Stimulated activated CD8-positive, alpha-beta memory T cell treated with anti-CD3 and anti-CD28 coated beads, Interleukin-7, amount 100 ng/mL, for 48 hours (primary cell): ENCODE measurements around the gene RETREG2.
A peak's percentile ranks its signal among the peaks of the same experiment; 100 is the strongest.

Source experiments
- DNase-seq, 2 donors: peaks; one replicate each; pipeline ENCODE4 v3.0.0-alpha.2; 2020; ENCODE audit warnings: low read depth in 1 of 2; ENCODE audit errors: extremely low read depth in 1 of 2

Gene RETREG2

GRCh38 chr2:219213486-219214071 is 35.5 kb downstream of the RETREG2 start:
- no peak for DNase-seq

- DNase-seq: no peak
Observed at GRCh38 chr2:219214141-219214540, 36.1 kb downstream of the RETREG2 start.

DNA sequence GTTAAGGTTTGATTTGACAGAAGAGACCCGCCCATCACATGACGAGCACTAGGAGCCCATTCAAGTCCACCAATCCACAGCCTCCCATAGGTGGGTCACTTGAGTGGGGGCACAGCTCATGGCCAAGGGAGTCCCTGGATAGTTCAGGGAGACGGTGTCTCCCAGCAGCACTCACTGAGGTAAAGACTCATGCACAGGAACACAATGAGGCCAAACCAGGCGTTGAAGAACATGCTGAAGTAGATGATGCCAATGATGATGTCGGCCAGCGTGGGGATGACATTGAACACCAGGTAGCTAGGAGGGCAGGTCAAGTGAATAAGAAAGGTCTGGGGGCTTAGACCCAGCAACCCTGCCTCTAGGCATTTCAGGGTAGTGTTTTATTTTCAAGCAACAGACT is 36.7 kb downstream of the RETREG2 start:
- no peak for DNase-seq

GRCh38 chr2:219215871-219216534 is 37.9 kb downstream of the RETREG2 start:
- DNase-seq: no peak

- DNase-seq: no peak
Observed at GRCh38 chr2:219216535-219216915, 38.5 kb downstream of the RETREG2 start.

DNA sequence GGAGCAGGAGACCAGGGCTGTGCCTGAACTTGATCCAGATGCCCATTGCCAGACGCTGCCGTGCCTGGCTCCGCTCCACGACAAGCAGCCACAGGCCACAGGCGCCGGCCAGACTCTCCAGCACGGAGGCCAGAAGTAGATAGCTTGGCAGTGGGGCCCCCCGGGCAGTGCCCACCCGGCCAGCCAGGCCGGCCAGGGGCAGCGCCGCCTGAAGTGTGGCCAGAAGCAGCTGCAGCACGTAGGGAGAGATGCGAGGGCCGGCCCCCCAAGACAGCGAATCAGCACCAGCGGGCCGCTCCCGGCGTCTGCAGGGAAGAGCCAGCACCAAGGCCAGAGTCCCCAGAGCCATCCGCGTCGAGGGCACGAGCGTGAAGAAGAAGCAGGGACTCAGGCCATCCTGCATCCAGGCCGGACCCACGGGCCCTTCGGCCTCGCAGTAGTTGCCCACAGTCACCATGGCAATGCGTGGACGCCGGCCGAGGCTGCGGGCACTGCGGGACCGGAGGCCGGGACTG is 40.2 kb downstream of the RETREG2 start:
- no peak for DNase-seq

DNA sequence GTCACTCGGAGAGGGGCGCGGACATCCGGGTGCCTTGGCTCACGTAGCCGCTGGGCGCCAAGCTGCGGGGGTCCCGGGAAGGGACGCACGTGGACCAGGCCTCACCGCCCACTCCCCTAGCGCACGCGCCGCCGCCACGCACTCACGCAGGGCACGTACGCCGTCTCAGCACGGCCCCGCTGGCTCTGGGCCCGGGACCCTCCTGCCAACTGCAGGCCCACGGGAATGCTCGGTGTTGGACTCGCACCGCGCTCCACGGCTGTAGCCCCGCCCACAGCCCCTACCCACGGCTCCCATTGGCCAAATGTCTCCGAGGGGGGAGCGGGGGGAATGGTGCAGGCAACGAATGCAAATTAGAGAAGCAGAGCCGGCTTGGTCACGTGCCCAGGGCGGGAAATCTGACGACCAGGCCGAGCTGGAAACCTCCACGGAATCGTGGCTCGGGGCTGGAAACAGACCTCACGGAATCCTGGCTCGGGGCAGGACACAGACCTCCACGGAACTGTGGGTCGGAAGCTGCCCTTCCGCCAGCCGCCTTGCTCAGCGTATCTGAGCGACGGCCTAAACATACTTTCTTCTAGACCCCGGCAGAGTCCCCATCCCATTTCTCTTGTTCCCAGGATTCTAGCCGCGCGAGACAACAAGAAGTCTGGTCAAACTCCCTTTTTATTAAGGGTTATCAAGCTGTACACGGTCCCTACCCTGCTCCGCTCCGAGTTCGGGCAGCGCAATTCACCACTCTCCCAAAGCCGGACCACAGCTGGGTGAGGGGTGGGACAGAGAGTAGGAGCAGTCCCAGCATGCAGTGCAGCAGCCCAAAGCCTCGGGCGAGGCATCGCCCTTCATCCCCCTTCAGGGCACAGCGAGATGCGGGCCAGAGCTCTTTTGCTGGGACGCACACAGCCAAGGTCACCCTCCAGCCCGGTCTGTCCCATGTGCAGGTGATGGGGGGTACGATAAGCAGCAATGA is 40.9 kb downstream of the RETREG2 start, which contains the start of gene ABCB6:
ABCB6 (minus strand) TSS at position 227 of the 970 bp plus-strand sequence. CDS start 285 bp downstream, outside the sequence.
- DNase-seq: peak; percentile 71 to 86

DNA sequence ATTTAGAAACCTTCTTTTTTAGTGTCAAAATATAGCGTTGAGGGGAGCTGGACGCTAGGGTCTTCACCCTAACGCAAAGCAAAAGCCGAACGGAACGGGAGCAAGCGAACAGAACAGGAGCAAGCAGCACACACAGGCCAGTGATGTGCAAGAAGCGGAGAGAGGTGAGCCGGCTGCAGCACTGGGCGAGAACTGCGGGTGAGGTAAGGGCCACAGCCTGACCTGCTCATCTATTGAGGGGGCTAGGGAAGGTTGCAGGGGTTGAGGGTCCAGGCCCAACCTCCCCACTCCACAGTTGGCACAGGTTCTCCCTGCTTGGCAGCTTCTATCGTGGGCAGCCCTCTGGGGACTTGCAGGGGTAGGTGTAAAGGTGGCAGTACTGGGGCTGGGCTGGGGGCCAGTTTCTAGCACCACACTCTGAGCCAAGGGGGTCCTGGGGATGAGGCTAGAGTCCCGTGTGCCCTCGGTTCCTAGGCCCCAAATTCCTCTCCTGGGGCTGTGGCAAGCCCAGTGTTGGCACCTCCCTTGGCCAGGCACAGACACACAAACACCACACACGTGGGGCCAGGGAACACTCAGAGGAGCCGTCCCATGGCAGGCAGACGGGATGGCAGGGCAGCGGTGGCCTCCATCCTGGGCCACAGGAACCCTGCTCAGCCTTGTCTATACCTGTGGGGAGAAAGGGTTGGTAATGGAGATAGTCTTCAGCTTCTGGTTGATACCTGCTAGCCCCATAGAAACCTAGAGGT is 41.9 kb downstream of the RETREG2 start:
- DNase-seq: no peak

DNA sequence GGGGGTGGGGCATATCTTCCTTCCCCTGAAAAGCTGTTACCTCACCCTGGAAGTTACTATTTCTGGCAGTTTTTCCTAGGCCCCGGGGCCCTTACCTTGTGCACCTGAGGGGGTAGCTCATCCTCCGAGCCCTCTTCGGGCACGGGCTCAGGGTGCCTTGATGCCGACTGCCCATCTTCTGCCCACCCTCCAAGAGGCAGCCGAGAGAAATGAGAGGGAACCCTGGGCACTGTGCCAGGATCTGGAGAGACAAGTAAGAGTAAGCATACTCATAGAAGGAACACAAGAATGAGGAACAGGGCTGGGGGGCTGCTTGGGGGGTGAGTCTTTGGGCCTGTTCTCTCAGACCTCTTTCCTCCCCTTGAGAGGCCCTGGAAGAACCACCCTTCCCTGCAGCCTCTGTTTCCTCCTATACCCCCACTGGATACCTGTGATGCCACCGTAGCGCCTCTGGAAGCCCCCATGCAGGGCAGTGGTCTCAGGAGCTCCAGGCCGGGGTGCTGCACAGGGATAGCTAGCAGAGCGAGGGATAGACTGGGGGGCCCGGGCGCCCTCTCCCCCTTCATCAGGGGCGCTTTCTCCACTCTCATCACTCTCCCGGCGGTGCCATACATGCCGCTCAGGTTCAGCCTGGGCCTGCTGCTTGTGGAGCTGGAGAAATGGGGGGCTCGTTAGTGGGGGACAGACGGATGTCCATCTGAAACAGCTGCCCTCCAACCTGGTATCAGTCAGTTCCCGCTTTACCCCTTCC is 42.8 kb downstream of the RETREG2 start:
- no peak for DNase-seq

GRCh38 chr2:219221957-219222518 is 44.0 kb downstream of the RETREG2 start:
- DNase-seq: no peak

DNA sequence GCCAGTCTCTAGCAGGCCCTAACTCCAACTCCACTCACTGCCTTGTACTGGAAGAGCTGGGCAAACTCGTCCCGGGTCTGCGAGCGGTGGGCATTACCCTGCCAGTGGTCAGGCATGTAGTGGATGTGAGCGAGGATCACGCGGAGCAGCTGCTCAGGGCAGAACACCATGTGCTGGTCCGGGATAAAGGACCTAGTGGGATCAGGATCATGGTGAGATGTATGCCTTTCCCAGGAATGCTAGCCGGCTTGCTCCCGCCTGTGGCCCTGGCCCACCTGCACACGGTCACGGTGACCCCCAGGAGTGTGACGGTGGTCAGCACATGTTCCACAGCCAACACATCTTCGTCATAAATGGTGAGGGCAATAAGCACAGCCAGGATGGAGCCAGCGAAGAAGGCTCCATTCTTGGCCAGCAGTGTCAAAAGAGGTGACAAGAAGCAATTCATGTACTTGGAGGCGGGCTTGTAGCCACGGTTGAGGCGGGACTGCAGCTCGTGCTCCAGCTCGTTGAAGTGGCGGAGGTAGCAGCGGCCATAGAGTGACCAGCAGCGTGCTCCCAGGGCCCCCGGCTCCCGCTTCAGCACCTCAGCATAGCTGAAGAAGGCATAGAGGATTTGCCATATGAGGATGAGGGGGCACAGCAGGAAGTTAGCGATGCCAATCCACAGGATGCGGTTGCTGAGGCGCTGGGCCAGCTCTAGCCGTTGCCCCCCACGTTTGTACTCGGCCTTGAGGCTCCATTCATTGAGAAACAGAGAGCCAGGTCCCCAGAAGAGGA is 45.9 kb downstream of the RETREG2 start:
- DNase-seq: no peak

GRCh38 chr2:219225350-219225749 is 47.3 kb downstream of the RETREG2 start:
- DNase-seq: no peak

- no peak for DNase-seq
Observed at GRCh38 chr2:219228041-219228910, 50.2 kb downstream of the RETREG2 start.

DNA sequence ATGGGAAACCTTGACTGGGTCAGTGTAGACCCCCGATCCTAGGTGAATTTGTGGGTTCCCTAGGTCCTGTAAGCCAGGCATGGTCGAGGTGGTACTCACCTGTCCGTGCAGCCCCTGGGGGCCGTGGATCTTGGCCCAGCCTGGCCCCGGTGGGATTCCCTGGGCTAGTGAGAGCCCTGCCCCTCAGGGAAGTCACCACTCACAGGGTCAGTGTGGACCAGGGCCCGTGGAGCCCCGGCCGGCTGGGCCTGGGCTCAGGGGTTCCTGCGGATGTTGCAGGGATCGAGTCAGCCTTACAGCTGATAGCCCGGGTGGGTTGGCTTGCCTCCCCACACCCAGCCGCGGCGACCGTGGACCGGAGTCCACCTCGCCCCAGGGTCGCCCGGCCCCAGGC is 50.8 kb downstream of the RETREG2 start:
- no peak for DNase-seq

- peak; percentile 97 to 99 for DNase-seq
Observed at GRCh38 chr2:219229305-219230058, 51.4 kb downstream of the RETREG2 start, which contains the start of the genes ANKZF1 and ATG9A. TSS of gene ANKZF1 (plus strand) at chr2:219229806. CDS start at chr2:219230258, 452 bp downstream. TSS of gene ATG9A (minus strand) at chr2:219229636. CDS start at chr2:219228024, 1,612 bp downstream.

GRCh38 chr2:219230059-219230540 is 52.0 kb downstream of the RETREG2 start:
- DNase-seq: peak in 1 of 2 donors; percentile 44

- DNase-seq: no peak
Observed at GRCh38 chr2:219234331-219234730, 56.3 kb downstream of the RETREG2 start.
